Small intestine (tissue), 7 donors: Measurements from ENCODE around the gene CDKL4. TPM values are rescaled to one million over a fixed set of nuclear protein-coding genes. Genes with fewer than 3 reads are reported as not detected.

Experiments used
- DNase-seq, 2 donors: peaks; one replicate each; pipeline versions ENCODE4 v3.0.0 to v3.0.0-alpha.2; 2013
- FAIRE-seq: peaks from 2 replicates; lab custom pipeline; 2012; peaks lifted over from hg19 to GRCh38; lab: Jason Lieb, UNC
- H3K27ac ChIP-seq, 3 donors: one replicate each; pipeline ENCODE4 v1.5.1; 2013; ENCODE audit warnings: low read length in 2 of 3, mild to moderate bottlenecking in 2 of 3, control low read depth in 1 of 3, inconsistent platforms in 1 of 3, low read depth in 1 of 3, moderate library complexity in 1 of 3
- H3K27me3 ChIP-seq, 3 donors: one replicate each; pipeline ENCODE4 v1.6.1; 2013; ENCODE audit warnings: low read length in 3 of 3, inconsistent platforms in 1 of 3; ENCODE audit not compliant: control insufficient read depth in 3 of 3, insufficient read depth in 3 of 3
- H3K36me3 ChIP-seq, 3 donors: one replicate each; pipeline ENCODE4 v1.6.1; 2013; ENCODE audit warnings: low read length in 3 of 3, inconsistent platforms in 1 of 3, low read depth in 1 of 3, mild to moderate bottlenecking in 1 of 3, moderate library complexity in 1 of 3; ENCODE audit not compliant: control insufficient read depth in 3 of 3, insufficient read depth in 2 of 3
- H3K4me1 ChIP-seq, 3 donors: one replicate each; pipeline ENCODE4 v1.6.1; 2013; ENCODE audit warnings: low read length in 2 of 3, inconsistent platforms in 1 of 3, low read depth in 1 of 3, mild to moderate bottlenecking in 1 of 3, moderate library complexity in 1 of 3; ENCODE audit not compliant: control insufficient read depth in 3 of 3, insufficient read depth in 2 of 3
- H3K4me3 ChIP-seq, 3 donors: one replicate each; pipeline ENCODE4 v1.5.1; 2013; ENCODE audit warnings: low read length in 3 of 3, control low read depth in 1 of 3, inconsistent platforms in 1 of 3, low read depth in 1 of 3, mild to moderate bottlenecking in 1 of 3, moderate library complexity in 1 of 3
- H3K9me3 ChIP-seq, 2 donors: one replicate each; pipeline ENCODE4 v1.6.1; 2013; ENCODE audit warnings: low read depth in 1 of 2, low read length in 1 of 2; ENCODE audit not compliant: control insufficient read depth in 2 of 2, insufficient read depth in 1 of 2
- WGBS, 3 donors: extraction: QIAGEN DNeasy Blood & Tissue Kit; methylation state at CpG; one replicate each; pipeline ENCODE4 v1.1.7; 2013; 5-methylcytosine and 5-hydroxymethylcytosine counted together
- polyA plus RNA-seq, 4 donors: library from polyadenylated mRNA; stranded (reverse) in 3 of 4; unstranded in 1 of 4; fragments of 200-250 nt in 3 of 4; fragments of 120-200 nt in 1 of 4; gene quantifications; one replicate each; pipeline versions ENCODE4 v1.2.1 to v1.2.3, GENCODE V29; 2013
- donor health status: healthy with polysubstance abuse.
- donor health status: control.
- donor health status: control.
- donor health status: Bipolar disorder and iron deficiency.
- donor health status: healthy.

Gene CDKL4
- polyA plus RNA-seq, 4 donors: 0.09 TPM; not detected in 3

DNA sequence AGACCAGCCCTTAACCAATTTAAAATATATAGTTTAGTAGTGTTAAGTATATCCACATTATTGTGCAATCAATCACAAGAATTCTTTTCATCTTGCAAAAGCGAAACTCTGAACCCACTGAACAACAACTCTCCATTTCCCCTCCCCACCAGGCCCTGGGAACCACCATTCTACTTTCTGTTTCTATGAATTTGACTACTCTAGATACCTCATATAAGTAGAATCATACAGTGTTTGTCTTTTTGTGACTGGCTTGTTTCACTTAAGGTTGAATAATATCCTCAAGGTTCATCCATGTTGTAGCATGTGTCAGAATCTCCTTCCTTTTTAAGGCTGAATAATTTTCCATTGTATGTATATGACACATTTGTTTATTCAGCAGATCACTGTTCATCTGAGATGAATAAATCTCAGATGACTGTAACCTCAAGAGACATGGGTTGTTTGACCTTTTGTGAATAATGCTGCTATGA lies 114.8 kb downstream of the CDKL4 start:
- peaks cover 0 to 22% (median 6%) of the 10 kb centered on the region in 3 donors for H3K4me1 ChIP-seq
- no peaks in the 10 kb centered on the region for H3K36me3 ChIP-seq
- H3K27me3 ChIP-seq: no peaks in the 10 kb centered on the region
- peak; percentile 28 to 48 for DNase-seq
- H3K9me3 ChIP-seq: no peaks in the 10 kb centered on the region
- H3K27ac ChIP-seq: peak overlapping the region in 1 of 3 donors; percentile 30
- WGBS, 3 donors: 30 to 54% (median 36%) methylated on average over 1 of the region's 1 CpG
- no peak overlapping the region for H3K4me3 ChIP-seq
- FAIRE-seq: no peak

DNA sequence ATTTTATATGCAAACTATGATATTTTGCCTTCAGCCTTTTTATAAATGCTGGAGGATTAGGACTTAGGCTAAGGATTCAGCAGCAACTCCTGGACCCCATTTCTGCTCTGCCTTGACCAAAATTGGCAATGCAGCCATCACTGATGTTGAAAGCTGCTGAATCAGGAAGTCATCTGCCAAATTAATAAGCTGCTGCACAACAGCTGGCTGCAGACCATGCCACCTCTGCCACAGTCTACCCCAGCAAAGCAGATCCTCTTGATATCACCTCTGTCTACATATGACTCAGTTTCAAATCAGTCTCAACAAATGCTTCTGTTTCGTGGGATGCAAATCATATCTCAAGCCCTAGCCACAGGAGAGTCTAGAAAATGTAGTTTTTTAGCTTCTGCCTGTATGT lies 115.8 kb downstream of the CDKL4 start:
- H3K4me3 ChIP-seq: no peak overlapping the region
- no peak for FAIRE-seq
- H3K9me3 ChIP-seq: no peaks in the 10 kb centered on the region
- H3K4me1 ChIP-seq: peaks cover 0 to 31% (median 6%) of the 10 kb centered on the region in 3 donors
- H3K36me3 ChIP-seq: no peaks in the 10 kb centered on the region
- H3K27me3 ChIP-seq: no peaks in the 10 kb centered on the region
- WGBS, 3 donors: 60 to 67% (median 61%) methylated on average over 1 of the region's 1 CpG
- H3K27ac ChIP-seq: peak overlapping the region in 1 of 3 donors; percentile 35
- no peak for DNase-seq

Other genes starting within 250 kb of the CDKL4 start
- 10 to 100 TPM in 3 of 4 donors, 1 to 10 TPM in 1; 7.8 to 43.0 (median 14.3) TPM for gene SOS1, start 122.9 kb downstream of the CDKL4 start, polyA plus RNA-seq
- 10 to 100 TPM in 3 of 4 donors, 1 to 10 TPM in 1; 9.5 to 29.9 (median 13.9) TPM for gene MAP4K3, start 193.3 kb upstream of the CDKL4 start, polyA plus RNA-seq